Stimulated activated CD4-positive, alpha-beta T cell treated with anti-CD3 and anti-CD28 coated beads, Interleukin-12 subunit alpha, Interleukin-12 subunit beta, amount 100 ng/mL, for 4 hours (primary cell): ENCODE results near the gene PHLDA2.

Source experiments
- DNase-seq: peaks from one replicate; pipeline ENCODE4 v3.0.0-alpha.2; 2020

Gene PHLDA2

GRCh38 chr11:2927851-2928604 lies 1.2 kb downstream of the PHLDA2 start:
- DNase-seq: no peak

GRCh38 chr11:2927121-2927800 lies 2.0 kb downstream of the PHLDA2 start:
- no peak for DNase-seq

- DNase-seq: no peak
Measured at GRCh38 chr11:2926611-2927051, 2.6 kb downstream of the PHLDA2 start.

GRCh38 chr11:2924821-2925675 lies 4.2 kb downstream of the PHLDA2 start:
- no peak for DNase-seq

GRCh38 chr11:2924381-2924780 lies 4.8 kb downstream of the PHLDA2 start:
- DNase-seq: no peak

- no peak for DNase-seq
Measured at GRCh38 chr11:2923446-2924375, 5.5 kb downstream of the PHLDA2 start.

GRCh38 chr11:2922655-2923054 lies 6.6 kb downstream of the PHLDA2 start:
- no peak for DNase-seq

- no peak for DNase-seq
Measured at GRCh38 chr11:2921742-2922493, 7.3 kb downstream of the PHLDA2 start.

- no peak for DNase-seq
Measured at GRCh38 chr11:2921261-2921660, 8.0 kb downstream of the PHLDA2 start.

- DNase-seq: no peak
Measured at GRCh38 chr11:2920343-2920742, 8.9 kb downstream of the PHLDA2 start.

- DNase-seq: no peak
Measured at GRCh38 chr11:2919837-2920236, 9.4 kb downstream of the PHLDA2 start.

GRCh38 chr11:2919188-2919587 lies 10.0 kb downstream of the PHLDA2 start:
- no peak for DNase-seq

- no peak for DNase-seq
Measured at GRCh38 chr11:2917842-2918490, 11.3 kb downstream of the PHLDA2 start.

- no peak for DNase-seq
Measured at GRCh38 chr11:2916892-2917645, 12.2 kb downstream of the PHLDA2 start.

- no peak for DNase-seq
Measured at GRCh38 chr11:2916114-2916891, 12.9 kb downstream of the PHLDA2 start.

GRCh38 chr11:2915473-2915872 lies 13.7 kb downstream of the PHLDA2 start:
- DNase-seq: no peak

- DNase-seq: no peak
Measured at GRCh38 chr11:2914455-2915195, 14.6 kb downstream of the PHLDA2 start.

- DNase-seq: no peak
Measured at GRCh38 chr11:2913776-2914175, 15.4 kb downstream of the PHLDA2 start.

- no peak for DNase-seq
Measured at GRCh38 chr11:2913019-2913431, 16.2 kb downstream of the PHLDA2 start.
